GM23248 (cell line): Measurements from ENCODE around the gene DGKI.

ENCODE experiments used
- EZH2 ChIP-seq: fragments of 200-600 bp; sonication (generic); IDR thresholded peaks from 2 replicates; pipeline ENCODE4 v1.6.1; 2018; ENCODE audit warnings: antibody characterized with exemption, mild to moderate bottlenecking; ENCODE audit not compliant: insufficient read depth, poor library complexity, severe bottlenecking
- EZH2phosphoT487 ChIP-seq: fragments of 200-600 bp; sonication (generic); IDR thresholded peaks from 2 replicates; pipeline ENCODE4 v1.6.1; 2018; ENCODE audit warnings: antibody characterized with exemption, moderate library complexity, mild to moderate bottlenecking, low read depth; ENCODE audit not compliant: insufficient read depth

DNA sequence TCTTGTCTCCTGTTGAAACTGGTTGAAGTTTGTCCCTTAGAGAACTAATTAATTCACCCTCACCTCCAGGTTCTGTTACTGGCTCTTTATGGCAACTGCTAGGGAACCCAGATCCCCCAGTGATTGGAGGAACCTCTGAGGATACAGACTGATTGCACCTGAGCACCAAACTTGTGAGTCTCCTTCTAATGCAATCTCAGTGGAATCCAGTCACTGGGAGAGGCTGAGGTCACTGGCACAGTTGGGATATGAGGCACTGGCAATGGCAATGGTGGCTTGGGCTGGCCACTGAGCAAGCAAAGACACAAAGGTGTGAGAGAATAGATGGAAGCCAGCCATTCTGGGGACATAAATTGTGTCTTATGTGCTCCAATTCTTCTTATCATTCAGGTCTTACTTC, 5.3 kb upstream of the DGKI start:
- no peak for TF ChIP-seq EZH2
- no peak for TF ChIP-seq EZH2phosphoT487
